OCI-LY1 (cell line): ENCODE results near the gene ZSWIM7.

Source experiments
- H2AFZ ChIP-seq: fragments of 200-600 bp; sonication (generic), shearing (Covaris generic); 2 replicates; pipeline ENCODE4 v1.6.0; 2014; ENCODE audit warnings: antibody characterized with exemption, mild to moderate bottlenecking, low read length
- H3F3A ChIP-seq: fragments of 200-600 bp; sonication (generic), shearing (Covaris generic); 2 replicates; pipeline ENCODE4 v1.6.0; 2014; ENCODE audit warnings: mild to moderate bottlenecking, antibody characterized with exemption, low read length, moderate library complexity; ENCODE audit not compliant: insufficient read depth
- H3K27ac ChIP-seq: fragments of 200-600 bp; sonication (generic); 2 replicates; pipeline ENCODE4 v1.5.1; 2014; ENCODE audit warnings: low read length, mixed run types, mild to moderate bottlenecking, low read depth; ENCODE audit not compliant: poor library complexity, severe bottlenecking
- H3K27me3 ChIP-seq: fragments of 200-600 bp; sonication (generic); 2 replicates; pipeline ENCODE4 v1.6.0; 2014; ENCODE audit warnings: antibody characterized with exemption, mild to moderate bottlenecking, low read length, moderate library complexity; ENCODE audit not compliant: insufficient read depth
- H3K36me3 ChIP-seq: fragments of 200-600 bp; sonication (generic); 2 replicates; pipeline ENCODE4 v1.6.1; 2014; ENCODE audit warnings: mild to moderate bottlenecking, antibody characterized with exemption, low read length, moderate library complexity, mixed read lengths; ENCODE audit not compliant: insufficient read depth
- H3K4me1 ChIP-seq: fragments of 200-600 bp; sonication (generic); 2 replicates; pipeline ENCODE4 v1.5.1; 2014; ENCODE audit warnings: mild to moderate bottlenecking, low read length, moderate library complexity; ENCODE audit not compliant: insufficient read depth, severe bottlenecking
- H3K4me2 ChIP-seq: fragments of 200-600 bp; sonication (generic), shearing (Covaris generic); 2 replicates; pipeline ENCODE4 v1.6.1; 2014; ENCODE audit warnings: low read length
- H3K4me3 ChIP-seq: fragments of 200-600 bp; sonication (generic); 2 replicates; pipeline ENCODE4 v1.5.1; 2014; ENCODE audit warnings: low read length, low read depth, mild to moderate bottlenecking, mixed read lengths; ENCODE audit not compliant: poor library complexity, severe bottlenecking
- H3K79me2 ChIP-seq: fragments of 200-600 bp; shearing (Covaris generic); 2 replicates; pipeline ENCODE4 v1.6.1; 2016; ENCODE audit warnings: mixed run types, low read length, mixed read lengths; ENCODE audit not compliant: insufficient read depth
- H3K9ac ChIP-seq: fragments of 200-600 bp; sonication (generic), shearing (Covaris generic); 2 replicates; pipeline ENCODE4 v1.6.1; 2014; ENCODE audit warnings: mild to moderate bottlenecking, low read length, mixed read lengths
- H3K9me2 ChIP-seq: fragments of 200-600 bp; sonication (generic), shearing (Covaris generic); 2 replicates; pipeline ENCODE4 v1.6.1; 2014; ENCODE audit warnings: low read depth, mild to moderate bottlenecking, low read length, mixed read lengths
- H3K9me3 ChIP-seq: fragments of 200-600 bp; shearing (Covaris generic); 2 replicates; pipeline ENCODE4 v1.6.1; 2014; ENCODE audit warnings: low read length, mixed read lengths
- H4K20me1 ChIP-seq: fragments of 200-600 bp; sonication (generic), shearing (Covaris generic); 2 replicates; pipeline ENCODE4 v1.6.0; 2016; ENCODE audit warnings: mild to moderate bottlenecking, low read length; ENCODE audit not compliant: insufficient read depth
- CTCF ChIP-seq: fragments of 200-600 bp; sonication (generic), shearing (Covaris generic); IDR thresholded peaks from 2 replicates; pipeline ENCODE4 v1.5.1; 2017; ENCODE audit warnings: mild to moderate bottlenecking, antibody characterized with exemption, low read length, moderate library complexity, mixed read lengths
- EZH2 ChIP-seq: fragments of 200-600 bp; sonication (generic), shearing (Covaris generic); IDR thresholded peaks from 2 replicates; pipeline ENCODE4 v1.8.0; 2017; ENCODE audit warnings: borderline replicate concordance, mixed run types, mild to moderate bottlenecking, antibody characterized with exemption, low read length, moderate library complexity, mixed read lengths

The ZSWIM7 gene

GRCh38 chr17:15951368-15952047 lies 48.0 kb downstream of the ZSWIM7 start:
- H3K27me3 ChIP-seq = no peaks in the 10 kb centered on the region
- no peaks in the 10 kb centered on the region for H3K36me3 ChIP-seq
- H3K4me2 ChIP-seq = no peak overlapping the region
- no peak overlapping the region for H3K9ac ChIP-seq
- H3K79me2 ChIP-seq = no peaks in the 10 kb centered on the region
- no peak overlapping the region for H2AFZ ChIP-seq
- H3F3A ChIP-seq = no peaks in the 10 kb centered on the region
- H3K4me1 ChIP-seq = no peaks in the 10 kb centered on the region
- H3K4me3 ChIP-seq = no peak overlapping the region
- H3K9me2 ChIP-seq = no peaks in the 10 kb centered on the region
- H3K27ac ChIP-seq = no peak overlapping the region
- H4K20me1 ChIP-seq = no peaks in the 10 kb centered on the region
- TF ChIP-seq EZH2 = no peak
- TF ChIP-seq CTCF = no peak
- H3K9me3 ChIP-seq = no peaks in the 10 kb centered on the region

GRCh38 chr17:15947976-15948752 lies 51.3 kb downstream of the ZSWIM7 start:
- no peak overlapping the region for H3K4me3 ChIP-seq
- H3K27me3 ChIP-seq = peaks cover 4% of the 10 kb centered on the region; the same call in 1 of the 2 replicates
- no peaks in the 10 kb centered on the region for H3K9me2 ChIP-seq
- H3K9ac ChIP-seq = no peak overlapping the region
- no peak overlapping the region for H2AFZ ChIP-seq
- no peak overlapping the region for H3K4me2 ChIP-seq
- peaks cover 9% of the 10 kb centered on the region for H3K4me1 ChIP-seq
- H3K36me3 ChIP-seq = no peaks in the 10 kb centered on the region
- no peaks in the 10 kb centered on the region for H4K20me1 ChIP-seq
- no peak for TF ChIP-seq EZH2
- TF ChIP-seq CTCF = no peak
- no peaks in the 10 kb centered on the region for H3K9me3 ChIP-seq
- no peaks in the 10 kb centered on the region for H3F3A ChIP-seq
- H3K79me2 ChIP-seq = no peaks in the 10 kb centered on the region
- no peak overlapping the region for H3K27ac ChIP-seq

- H3K4me3 ChIP-seq = no peak overlapping the region
- H4K20me1 ChIP-seq = no peaks in the 10 kb centered on the region
- H3K27ac ChIP-seq = no peak overlapping the region
- TF ChIP-seq EZH2 (no peak), CTCF (no peak)
- H3K4me1 ChIP-seq = peaks cover 9% of the 10 kb centered on the region
- no peak overlapping the region for H2AFZ ChIP-seq
- H3F3A ChIP-seq = no peaks in the 10 kb centered on the region
- H3K9me3 ChIP-seq = no peaks in the 10 kb centered on the region
- no peaks in the 10 kb centered on the region for H3K79me2 ChIP-seq
- peaks cover 8% of the 10 kb centered on the region; the same call in 1 of the 2 replicates for H3K27me3 ChIP-seq
- no peaks in the 10 kb centered on the region for H3K36me3 ChIP-seq
- no peak overlapping the region for H3K9ac ChIP-seq
- H3K4me2 ChIP-seq = no peak overlapping the region
- H3K9me2 ChIP-seq = no peaks in the 10 kb centered on the region
Measured at GRCh38 chr17:15947271-15947670, 52.2 kb downstream of the ZSWIM7 start.
